ENCODE measurements around the gene DISP1.

Gene DISP1

GRCh38 chr1:222786121-222786520, 28.7 kb upstream of the DISP1 start:
- no peak overlapping the region for H3K4me3 ChIP-seq (ENCODE audit: low read length)
- peak; percentile 55 for DNase-seq (ENCODE audit: low read depth)
- TF ChIP-seq, protein P1, sequence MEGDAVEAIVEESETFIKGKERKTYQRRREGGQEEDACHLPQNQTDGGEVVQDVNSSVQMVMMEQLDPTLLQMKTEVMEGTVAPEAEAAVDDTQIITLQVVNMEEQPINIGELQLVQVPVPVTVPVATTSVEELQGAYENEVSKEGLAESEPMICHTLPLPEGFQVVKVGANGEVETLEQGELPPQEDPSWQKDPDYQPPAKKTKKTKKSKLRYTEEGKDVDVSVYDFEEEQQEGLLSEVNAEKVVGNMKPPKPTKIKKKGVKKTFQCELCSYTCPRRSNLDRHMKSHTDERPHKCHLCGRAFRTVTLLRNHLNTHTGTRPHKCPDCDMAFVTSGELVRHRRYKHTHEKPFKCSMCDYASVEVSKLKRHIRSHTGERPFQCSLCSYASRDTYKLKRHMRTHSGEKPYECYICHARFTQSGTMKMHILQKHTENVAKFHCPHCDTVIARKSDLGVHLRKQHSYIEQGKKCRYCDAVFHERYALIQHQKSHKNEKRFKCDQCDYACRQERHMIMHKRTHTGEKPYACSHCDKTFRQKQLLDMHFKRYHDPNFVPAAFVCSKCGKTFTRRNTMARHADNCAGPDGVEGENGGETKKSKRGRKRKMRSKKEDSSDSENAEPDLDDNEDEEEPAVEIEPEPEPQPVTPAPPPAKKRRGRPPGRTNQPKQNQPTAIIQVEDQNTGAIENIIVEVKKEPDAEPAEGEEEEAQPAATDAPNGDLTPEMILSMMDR (IDR thresholded peaks at IDR 0.05; ENCODE audit: insufficient read depth, low read depth, low read length, missing control alignments): no peak

DNA sequence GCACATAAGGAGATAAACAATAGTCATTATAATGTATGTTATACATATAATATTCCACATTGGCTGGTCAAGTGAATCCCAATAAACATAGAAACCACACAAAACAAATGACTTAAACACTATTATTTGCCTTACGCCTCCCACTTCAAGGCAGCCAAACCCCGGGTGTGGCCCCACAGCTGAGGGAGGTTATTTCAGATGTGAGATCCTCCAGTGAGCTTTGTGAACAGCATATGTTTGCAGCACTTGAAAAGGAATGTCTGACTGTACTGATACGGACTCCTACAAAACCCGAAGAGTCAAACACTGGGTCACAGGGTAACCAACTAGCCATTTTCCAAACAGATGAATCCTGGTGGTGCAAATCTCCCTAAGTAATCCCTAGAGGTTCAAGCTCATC, 27.1 kb upstream of the DISP1 start:
- H3K4me3 ChIP-seq (ENCODE audit: low read length): no peak overlapping the region
- DNase-seq (ENCODE audit: low read depth): no peak
- TF ChIP-seq, protein P1 (IDR thresholded peaks at IDR 0.05; ENCODE audit: insufficient read depth, low read depth, low read length, missing control alignments): no peak

DNA sequence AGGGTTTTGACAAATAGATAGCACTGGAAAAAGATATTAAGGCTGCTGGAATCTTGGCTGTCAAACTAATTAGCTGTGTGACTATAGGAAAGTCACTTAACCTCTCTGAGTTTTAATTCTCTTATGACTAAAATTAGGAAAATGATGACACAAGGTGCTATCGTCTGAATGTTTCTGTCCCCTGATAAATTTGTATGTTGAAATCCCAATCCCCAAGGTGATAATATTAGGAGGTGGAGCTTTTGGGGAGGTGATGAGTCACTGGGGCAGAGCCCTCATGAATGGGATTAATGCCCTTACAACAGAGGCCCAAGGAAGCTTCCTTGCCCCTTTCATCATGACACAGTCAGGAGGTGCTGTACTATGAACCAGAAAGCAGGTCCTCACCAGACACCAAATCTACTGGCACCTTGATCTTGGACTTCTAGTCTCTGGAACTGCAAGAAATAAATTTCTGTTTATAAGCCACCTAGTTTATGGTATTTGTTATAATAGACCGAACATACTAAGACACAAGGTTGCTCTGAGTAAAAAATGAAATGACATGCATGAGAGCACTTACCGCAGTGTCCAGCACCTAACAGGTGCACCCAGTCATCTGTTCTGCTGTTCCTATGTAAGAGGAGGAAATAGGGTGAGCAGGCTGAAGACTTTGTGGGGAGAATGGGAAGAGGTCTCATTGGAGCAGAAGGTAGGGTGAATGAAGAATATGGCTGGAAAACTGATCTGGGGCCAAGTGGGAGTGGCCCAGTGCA, 26.3 kb upstream of the DISP1 start:
- DNase-seq (ENCODE audit: low read depth): peak; percentile 55
- H3K4me3 ChIP-seq (ENCODE audit: low read length): no peak overlapping the region
- TF ChIP-seq, protein P1 (IDR thresholded peaks at IDR 0.05; ENCODE audit: insufficient read depth, low read depth, low read length, missing control alignments): no peak

DNA sequence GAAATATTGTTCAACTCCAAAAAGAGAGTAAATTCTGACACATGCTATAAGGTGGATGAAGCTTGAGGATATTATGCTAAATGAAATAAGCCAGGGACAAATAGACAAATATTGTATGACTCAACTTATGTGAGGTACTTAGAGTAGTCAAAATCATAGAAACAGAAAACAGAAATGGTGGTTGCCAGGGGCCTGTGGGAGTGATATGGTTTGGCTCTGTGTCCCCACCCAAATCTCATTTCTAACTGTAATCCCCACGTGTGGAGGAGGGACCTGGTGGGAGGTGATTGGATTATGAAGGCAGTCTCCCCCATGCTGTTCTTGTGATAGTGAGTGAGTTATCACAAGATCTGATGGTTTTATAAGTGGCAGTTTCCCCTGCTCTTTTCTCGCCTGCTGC, 24.7 kb upstream of the DISP1 start:
- TF ChIP-seq, protein P1 (IDR thresholded peaks at IDR 0.05; ENCODE audit: insufficient read depth, low read depth, low read length, missing control alignments): no peak
- no peak for DNase-seq (ENCODE audit: low read depth)
- no peak overlapping the region for H3K4me3 ChIP-seq (ENCODE audit: low read length)

DNA sequence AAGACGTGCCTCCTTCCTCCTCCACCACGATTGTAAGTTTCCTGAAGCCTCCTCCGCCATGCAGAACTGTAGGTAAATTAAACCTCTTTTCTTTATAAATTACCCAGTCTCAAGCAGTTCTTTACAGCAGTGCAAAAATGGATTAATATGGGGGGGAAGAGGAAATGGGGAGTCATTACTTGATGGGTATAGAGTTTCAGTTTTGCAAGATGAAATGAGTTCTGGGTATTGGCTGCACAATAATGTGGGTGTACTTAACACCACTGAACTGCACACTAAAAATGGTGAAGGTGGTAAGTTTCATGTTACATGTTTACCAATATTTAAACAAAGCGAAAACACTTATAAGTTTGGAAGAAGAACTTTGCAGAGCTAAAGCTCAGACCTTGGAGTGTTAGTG, 24.3 kb upstream of the DISP1 start:
- no peak overlapping the region for H3K4me3 ChIP-seq (ENCODE audit: low read length)
- DNase-seq (ENCODE audit: low read depth): no peak
- TF ChIP-seq, protein P1 (IDR thresholded peaks at IDR 0.05; ENCODE audit: insufficient read depth, low read depth, low read length, missing control alignments): no peak

- no peak overlapping the region for H3K4me3 ChIP-seq (ENCODE audit: low read length)
- no peak for DNase-seq (ENCODE audit: low read depth)
- TF ChIP-seq, protein P1 (IDR thresholded peaks at IDR 0.05; ENCODE audit: insufficient read depth, low read depth, low read length, missing control alignments): no peak
These were observed 23.7 kb upstream of the DISP1 start for GRCh38 chr1:222791006-222791710.
